Measurements from ENCODE around the gene ACKR4.

GRCh38 chr3:132643366-132643765 lies 46.3 kb downstream of the ACKR4 start:
- TF ChIP-seq CTCF (conservative IDR thresholded peaks at IDR 0.05; ENCODE audit: low read depth, low read length) (no peak), EZH2 (IDR thresholded peaks at IDR 0.05; ENCODE audit: borderline replicate concordance, low read depth, low read length, poor library complexity, severe bottlenecking) (no peak)

Measured in A673 (cell line).